HCT116 (cell line): Measurements from ENCODE around the gene BAHCC1.

Experiments
- CEBPB ChIP-seq: IDR thresholded peaks from 2 replicates; pipeline ENCODE4 v1.6.1; 2012; ENCODE audit warnings: low read depth
- EGR1 ChIP-seq: IDR thresholded peaks from 2 replicates; pipeline ENCODE4 v1.6.1; 2012; ENCODE audit warnings: low read depth
- EZH2 ChIP-seq: fragments of 200-600 bp; sonication (generic); IDR thresholded peaks from 2 replicates; pipeline ENCODE4 v1.6.1; 2017; ENCODE audit warnings: antibody characterized with exemption, mixed run types
- EZH2phosphoT487 ChIP-seq: fragments of 200-600 bp; IDR thresholded peaks from 2 replicates; pipeline ENCODE4 v1.6.1; 2018; ENCODE audit warnings: antibody characterized with exemption, borderline replicate concordance
- POLR2A ChIP-seq: IDR thresholded peaks from 2 replicates; pipeline ENCODE4 v1.7.0; 2011; ENCODE audit warnings: borderline replicate concordance; ENCODE audit not compliant: insufficient read depth, insufficient read length; ENCODE audit errors: extremely low read depth
- POLR2AphosphoS5 ChIP-seq: IDR thresholded peaks from 2 replicates; pipeline ENCODE4 v1.6.1; 2011; ENCODE audit warnings: mild to moderate bottlenecking, low read depth, low read length, moderate library complexity
- SP1 ChIP-seq: IDR thresholded peaks from 2 replicates; pipeline ENCODE4 v1.6.1; 2012; ENCODE audit warnings: low read depth
- YY1 ChIP-seq: IDR thresholded peaks from 2 replicates; pipeline ENCODE4 v1.6.1; 2011; ENCODE audit warnings: low read length, low read depth, moderate library complexity, mild to moderate bottlenecking; ENCODE audit not compliant: insufficient replicate concordance; ENCODE audit errors: extremely low read depth
- TF ChIP-seq, protein P1 (sequence below), 3 experiments: fragments of 200-600 bp in 1 of 3; sonication (generic) in 1 of 3; IDR thresholded peaks in 2 of 3; conservative IDR thresholded peaks in 1 of 3; 2 replicates each; pipeline ENCODE4 v1.5.1; 2012 to 2017; ENCODE audit warnings: low read depth in 2 of 3, low read length in 2 of 3, antibody characterized with exemption in 1 of 3, borderline replicate concordance in 1 of 3, control low read depth in 1 of 3, mild to moderate bottlenecking in 1 of 3, mixed read lengths in 1 of 3, mixed run types in 1 of 3, moderate library complexity in 1 of 3; ENCODE audit not compliant: insufficient read depth in 1 of 3
- TF ChIP-seq, protein P2 (sequence below): IDR thresholded peaks from 2 replicates; pipeline ENCODE4 v1.6.1; 2012

DNA sequence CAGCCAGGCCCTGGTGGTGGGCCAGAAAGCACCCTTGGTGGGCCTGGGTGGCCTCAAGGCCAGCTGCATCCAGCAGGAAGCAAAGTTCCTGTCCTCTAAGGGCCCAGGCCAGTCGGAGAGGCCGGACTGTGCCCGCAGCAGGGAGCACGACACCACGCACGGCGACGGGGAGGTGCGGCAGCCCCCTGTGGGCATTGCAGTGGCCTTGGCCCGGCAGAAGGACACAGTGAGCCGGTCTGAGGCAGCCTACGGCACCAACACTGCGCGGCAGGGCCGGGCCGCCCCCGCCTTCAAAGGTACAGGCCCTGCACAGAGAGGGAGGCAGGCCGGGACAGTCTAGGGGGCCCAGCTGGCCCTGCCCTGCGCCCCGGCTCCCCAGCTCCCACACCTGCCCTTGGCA, 48.0 kb downstream of the BAHCC1 start:
- TF ChIP-seq, protein P1, sequence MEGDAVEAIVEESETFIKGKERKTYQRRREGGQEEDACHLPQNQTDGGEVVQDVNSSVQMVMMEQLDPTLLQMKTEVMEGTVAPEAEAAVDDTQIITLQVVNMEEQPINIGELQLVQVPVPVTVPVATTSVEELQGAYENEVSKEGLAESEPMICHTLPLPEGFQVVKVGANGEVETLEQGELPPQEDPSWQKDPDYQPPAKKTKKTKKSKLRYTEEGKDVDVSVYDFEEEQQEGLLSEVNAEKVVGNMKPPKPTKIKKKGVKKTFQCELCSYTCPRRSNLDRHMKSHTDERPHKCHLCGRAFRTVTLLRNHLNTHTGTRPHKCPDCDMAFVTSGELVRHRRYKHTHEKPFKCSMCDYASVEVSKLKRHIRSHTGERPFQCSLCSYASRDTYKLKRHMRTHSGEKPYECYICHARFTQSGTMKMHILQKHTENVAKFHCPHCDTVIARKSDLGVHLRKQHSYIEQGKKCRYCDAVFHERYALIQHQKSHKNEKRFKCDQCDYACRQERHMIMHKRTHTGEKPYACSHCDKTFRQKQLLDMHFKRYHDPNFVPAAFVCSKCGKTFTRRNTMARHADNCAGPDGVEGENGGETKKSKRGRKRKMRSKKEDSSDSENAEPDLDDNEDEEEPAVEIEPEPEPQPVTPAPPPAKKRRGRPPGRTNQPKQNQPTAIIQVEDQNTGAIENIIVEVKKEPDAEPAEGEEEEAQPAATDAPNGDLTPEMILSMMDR (IDR thresholded peaks at IDR 0.05 in 2 of 3, conservative IDR thresholded peaks at IDR 0.05 in 1 of 3; ENCODE audit: borderline replicate concordance in 1 of 3, insufficient read depth in 1 of 3, low read depth in 2 of 3, low read length in 2 of 3), result no peak
- TF ChIP-seq SP1 (no peak), YY1 (no peak), EZH2 (no peak), POLR2AphosphoS5 (no peak), EGR1 (no peak), POLR2A (no peak), CEBPB (no peak), EZH2phosphoT487 (no peak)
- TF ChIP-seq, protein P2, sequence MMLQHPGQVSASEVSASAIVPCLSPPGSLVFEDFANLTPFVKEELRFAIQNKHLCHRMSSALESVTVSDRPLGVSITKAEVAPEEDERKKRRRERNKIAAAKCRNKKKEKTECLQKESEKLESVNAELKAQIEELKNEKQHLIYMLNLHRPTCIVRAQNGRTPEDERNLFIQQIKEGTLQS, result no peak
